ENCODE measurements around the gene KLHL29. TPM values are rescaled to one million over a fixed set of nuclear protein-coding genes. Genes with fewer than 3 reads are reported as not detected.
A peak's percentile ranks its signal among the peaks of the same experiment; 100 is the strongest.

Gene KLHL29
- total RNA-seq, 1 donor from 2014 or later = 4.4 TPM

DNA sequence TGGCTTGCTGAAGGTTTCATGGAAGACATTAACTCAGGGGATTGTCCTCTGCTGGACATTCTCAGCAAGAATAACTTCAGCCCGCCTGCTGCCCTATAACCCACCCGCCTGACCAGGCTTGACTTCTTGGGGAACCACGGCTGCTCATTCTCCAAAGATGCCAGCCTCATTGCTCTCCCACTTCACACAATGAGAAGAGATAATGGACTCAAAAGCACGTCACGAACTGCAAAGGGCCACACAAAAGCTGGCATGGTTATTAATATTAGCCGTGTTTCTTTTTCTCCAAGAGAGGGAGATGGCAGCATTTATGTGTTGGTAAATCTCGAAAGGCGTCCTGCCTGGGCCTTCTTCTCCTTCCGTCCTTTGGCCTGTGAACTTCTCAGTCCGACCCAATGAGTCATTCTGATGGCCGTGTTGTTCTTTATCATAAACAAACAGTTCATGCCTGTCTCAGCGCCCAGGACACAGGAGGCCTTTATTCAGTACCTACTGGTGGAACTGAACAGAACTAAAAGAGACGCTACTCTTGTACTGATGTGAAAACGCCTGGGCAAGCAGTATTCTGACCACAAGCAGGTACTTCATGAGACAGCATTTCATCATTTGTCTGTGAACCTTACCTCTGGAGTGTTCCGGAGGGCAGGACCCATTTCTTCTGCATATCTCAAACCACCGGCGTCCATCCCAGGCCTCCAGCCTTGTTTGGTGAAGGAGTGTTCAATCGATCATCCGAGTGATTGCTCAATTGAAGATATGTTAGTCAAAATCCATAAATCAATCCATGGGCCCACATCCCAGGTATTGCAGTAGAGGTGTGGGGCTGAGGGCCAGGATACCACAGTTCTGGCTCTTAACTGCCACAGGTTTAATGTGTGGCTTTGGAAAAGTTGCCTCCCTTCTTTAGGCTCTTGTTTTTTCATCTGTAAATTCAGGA, 25.1 kb upstream of the KLHL29 start:
- peak overlapping the region; percentile 23 for H3K4me3 Mint-ChIP-seq (ENCODE audit: low read depth)
- H3K9me3 Mint-ChIP-seq (ENCODE audit: low read depth) = no peaks in the 10 kb centered on the region
- peaks cover 17% of the 10 kb centered on the region for H3K4me1 Mint-ChIP-seq (ENCODE audit: low read depth)
- no peaks in the 10 kb centered on the region for H3K36me3 Mint-ChIP-seq (ENCODE audit: insufficient read depth)
- H3K27me3 Mint-ChIP-seq = peaks cover 35% of the 10 kb centered on the region
- peak overlapping the region; percentile 77 for H3K27ac Mint-ChIP-seq
- DNase-seq (ENCODE audit: low spot score, unreplicated experiment) = no peak
- TF ChIP-seq, protein P1, sequence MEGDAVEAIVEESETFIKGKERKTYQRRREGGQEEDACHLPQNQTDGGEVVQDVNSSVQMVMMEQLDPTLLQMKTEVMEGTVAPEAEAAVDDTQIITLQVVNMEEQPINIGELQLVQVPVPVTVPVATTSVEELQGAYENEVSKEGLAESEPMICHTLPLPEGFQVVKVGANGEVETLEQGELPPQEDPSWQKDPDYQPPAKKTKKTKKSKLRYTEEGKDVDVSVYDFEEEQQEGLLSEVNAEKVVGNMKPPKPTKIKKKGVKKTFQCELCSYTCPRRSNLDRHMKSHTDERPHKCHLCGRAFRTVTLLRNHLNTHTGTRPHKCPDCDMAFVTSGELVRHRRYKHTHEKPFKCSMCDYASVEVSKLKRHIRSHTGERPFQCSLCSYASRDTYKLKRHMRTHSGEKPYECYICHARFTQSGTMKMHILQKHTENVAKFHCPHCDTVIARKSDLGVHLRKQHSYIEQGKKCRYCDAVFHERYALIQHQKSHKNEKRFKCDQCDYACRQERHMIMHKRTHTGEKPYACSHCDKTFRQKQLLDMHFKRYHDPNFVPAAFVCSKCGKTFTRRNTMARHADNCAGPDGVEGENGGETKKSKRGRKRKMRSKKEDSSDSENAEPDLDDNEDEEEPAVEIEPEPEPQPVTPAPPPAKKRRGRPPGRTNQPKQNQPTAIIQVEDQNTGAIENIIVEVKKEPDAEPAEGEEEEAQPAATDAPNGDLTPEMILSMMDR (IDR thresholded peaks at IDR 0.05; ENCODE audit: unreplicated experiment) = no peak

GRCh38 chr2:23360571-23361125, 24.3 kb upstream of the KLHL29 start:
- Mint-ChIP-seq H3K36me3 (ENCODE audit: insufficient read depth) (no peaks in the 10 kb centered on the region), H3K9me3 (ENCODE audit: low read depth) (no peaks in the 10 kb centered on the region), H3K27ac (peak overlapping the region; percentile 77), H3K27me3 (peaks cover 35% of the 10 kb centered on the region), H3K4me1 (ENCODE audit: low read depth) (peaks cover 17% of the 10 kb centered on the region), H3K4me3 (ENCODE audit: low read depth) (peak overlapping the region; percentile 23)
- TF ChIP-seq, protein P1 (IDR thresholded peaks at IDR 0.05; ENCODE audit: unreplicated experiment) = peak; percentile 14
- DNase-seq (ENCODE audit: low spot score, unreplicated experiment) = no peak

DNA sequence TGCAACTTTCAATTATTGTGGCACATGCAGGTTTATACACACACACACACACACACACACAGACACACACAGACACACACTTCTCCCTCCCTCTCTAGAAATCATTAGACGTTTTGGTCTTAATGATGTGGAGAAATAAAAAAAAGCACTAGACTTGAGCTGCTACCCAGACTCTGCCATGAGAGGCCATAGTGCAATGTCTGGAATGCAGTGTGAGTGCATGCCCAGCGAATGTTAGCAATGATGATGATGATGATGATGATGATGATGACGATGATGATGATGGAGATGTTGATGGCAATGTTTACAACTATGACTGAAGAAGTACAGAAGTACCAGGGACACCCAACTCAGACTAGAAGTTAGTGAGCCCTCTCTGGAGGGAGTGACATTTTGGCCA, 23.8 kb upstream of the KLHL29 start:
- Mint-ChIP-seq H3K27me3 (peaks cover 35% of the 10 kb centered on the region), H3K27ac (no peak overlapping the region), H3K36me3 (ENCODE audit: insufficient read depth) (no peaks in the 10 kb centered on the region), H3K9me3 (ENCODE audit: low read depth) (no peaks in the 10 kb centered on the region), H3K4me3 (ENCODE audit: low read depth) (no peak overlapping the region), H3K4me1 (ENCODE audit: low read depth) (peaks cover 17% of the 10 kb centered on the region)
- TF ChIP-seq, protein P1 (IDR thresholded peaks at IDR 0.05; ENCODE audit: unreplicated experiment) = no peak
- no peak for DNase-seq (ENCODE audit: low spot score, unreplicated experiment)

DNA sequence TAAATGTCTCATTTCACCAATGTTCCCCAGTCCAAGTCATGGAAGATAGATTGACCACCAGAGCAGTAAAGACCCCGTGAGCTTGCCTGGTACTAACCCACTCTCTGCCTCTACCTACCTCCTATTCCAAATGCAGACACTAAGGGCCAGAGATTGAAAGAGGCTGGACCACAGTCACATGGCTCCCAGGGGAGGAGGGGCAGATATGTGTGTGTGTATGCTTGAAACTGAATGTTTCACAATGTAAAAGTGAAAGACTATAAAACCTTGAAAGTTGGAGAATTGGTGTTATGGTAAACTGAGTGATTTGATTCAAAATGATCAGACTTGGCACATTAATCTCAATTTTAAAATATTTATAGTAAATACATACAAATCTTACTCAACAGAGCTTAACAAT, 21.7 kb upstream of the KLHL29 start:
- TF ChIP-seq, protein P1 (IDR thresholded peaks at IDR 0.05; ENCODE audit: unreplicated experiment) = no peak
- Mint-ChIP-seq H3K36me3 (ENCODE audit: insufficient read depth) (no peaks in the 10 kb centered on the region), H3K4me3 (ENCODE audit: low read depth) (no peak overlapping the region), H3K4me1 (ENCODE audit: low read depth) (peaks cover 17% of the 10 kb centered on the region), H3K9me3 (ENCODE audit: low read depth) (no peaks in the 10 kb centered on the region), H3K27ac (no peak overlapping the region), H3K27me3 (peaks cover 29% of the 10 kb centered on the region)
- DNase-seq (ENCODE audit: low spot score, unreplicated experiment) = no peak

DNA sequence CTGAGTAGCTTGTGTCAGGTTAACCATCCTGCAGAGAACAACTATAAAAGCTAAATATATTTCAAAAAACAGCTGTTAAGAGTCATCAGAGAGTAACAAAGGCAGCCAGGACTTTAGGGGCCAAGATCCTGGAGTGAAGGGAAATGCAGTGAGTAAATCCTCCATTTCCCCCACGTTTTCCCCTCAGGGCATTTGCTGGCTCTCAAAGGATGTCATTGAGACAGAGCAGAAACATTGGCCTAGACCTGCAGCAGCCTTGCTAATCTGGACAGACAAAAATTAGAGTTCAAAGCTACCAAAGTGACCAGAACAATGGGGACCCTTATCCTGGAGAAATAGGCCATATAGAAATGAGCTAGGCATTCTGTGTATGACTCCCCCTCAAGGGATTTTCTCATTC, 21.1 kb upstream of the KLHL29 start:
- Mint-ChIP-seq H3K36me3 (ENCODE audit: insufficient read depth) (no peaks in the 10 kb centered on the region), H3K4me1 (ENCODE audit: low read depth) (peaks cover 15% of the 10 kb centered on the region), H3K4me3 (ENCODE audit: low read depth) (no peak overlapping the region), H3K27ac (no peak overlapping the region), H3K9me3 (ENCODE audit: low read depth) (no peaks in the 10 kb centered on the region), H3K27me3 (peaks cover 29% of the 10 kb centered on the region)
- DNase-seq (ENCODE audit: low spot score, unreplicated experiment) = no peak
- TF ChIP-seq, protein P1 (IDR thresholded peaks at IDR 0.05; ENCODE audit: unreplicated experiment) = no peak

Measured in progenitor cell of endocrine pancreas (in vitro differentiated cells).